HG03039 (cell line): ENCODE measurements around the gene ARSA.

Experiments
- ATAC-seq: cut with Tn5 transposase; IDR thresholded peaks from one replicate; pipeline ENCODE4 v1.9.1; 2021; ENCODE audit warnings: mild to moderate bottlenecking, moderate library complexity; ENCODE audit not compliant: unreplicated experiment

ARSA gene

GRCh38 chr22:50582493-50583293 is 45.3 kb downstream of the ARSA start, which contains the start of gene CHKB:
TSS of gene CHKB (minus strand) at chr22:50582849. CDS start at chr22:50582781, 68 bp downstream.
- ATAC-seq, result peak; percentile 91

DNA sequence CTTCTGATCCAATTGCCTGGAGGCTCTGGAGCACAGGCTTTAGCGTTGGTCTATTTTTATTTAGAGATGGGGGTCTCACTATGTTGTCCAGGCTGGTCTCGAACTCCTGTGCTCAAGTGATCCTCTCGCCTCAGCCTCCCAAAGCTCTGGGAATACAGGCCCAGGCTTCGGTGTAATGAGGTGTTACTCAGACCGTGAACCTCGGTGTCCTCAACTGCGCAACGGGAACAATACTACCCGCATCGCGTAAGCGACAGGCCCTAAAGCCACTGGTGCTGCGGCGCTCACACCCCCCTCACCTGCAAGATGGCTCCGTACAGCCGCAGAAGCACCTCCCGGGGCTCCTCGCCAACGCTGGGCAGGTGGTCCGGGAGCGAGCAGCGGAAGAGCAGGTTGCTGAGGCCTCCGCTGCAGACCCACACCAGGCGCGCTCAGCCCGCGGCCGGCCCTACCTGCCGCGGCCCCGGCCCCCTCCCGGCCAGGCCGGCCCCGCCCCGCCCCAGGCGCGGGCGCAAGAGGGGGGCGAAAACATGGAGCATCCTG is 45.9 kb downstream of the ARSA start:
- ATAC-seq, result peak; percentile 10

DNA sequence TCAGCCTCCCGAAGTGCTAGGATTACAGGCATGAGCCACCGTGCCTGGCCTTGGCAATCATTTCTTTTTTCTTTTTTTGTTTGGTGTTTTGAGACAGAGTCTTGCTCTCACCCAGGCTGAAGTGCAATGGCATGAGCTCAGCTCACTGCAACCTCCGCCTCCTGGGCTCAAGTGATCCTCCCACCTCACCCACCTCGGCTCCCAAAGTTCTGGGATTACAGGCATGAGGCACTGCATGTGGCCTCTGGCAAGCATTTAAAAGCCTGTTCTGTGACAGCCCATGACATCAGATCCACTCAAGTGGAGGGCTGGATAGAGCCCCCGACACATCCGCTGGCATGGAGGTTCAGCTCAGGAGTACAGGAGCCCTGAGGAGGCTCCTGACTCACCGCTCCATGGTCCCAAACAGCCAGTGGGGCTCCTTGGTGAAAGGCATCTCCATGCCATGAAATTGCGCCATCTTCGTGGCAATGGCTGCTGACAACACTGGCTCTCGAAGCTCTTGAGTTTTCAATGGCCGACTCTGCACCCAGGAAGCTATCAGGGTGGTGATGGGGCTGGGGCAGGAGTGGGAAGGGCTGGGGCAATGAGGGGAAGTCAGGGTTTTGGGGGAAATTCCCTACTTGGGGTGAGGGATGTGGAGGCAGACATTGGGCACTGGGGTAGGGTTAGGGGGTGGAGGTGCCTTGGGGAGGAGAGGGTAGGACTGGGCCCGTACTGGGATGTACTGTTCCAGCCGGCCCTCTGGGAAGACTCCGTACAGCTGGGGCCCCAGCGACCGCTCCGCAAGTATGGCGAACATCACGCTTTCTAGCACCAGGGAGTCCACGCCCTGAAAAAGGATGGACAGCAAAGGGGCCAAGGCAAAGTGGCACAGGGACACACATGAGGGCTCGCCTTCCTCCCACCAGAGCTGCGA is 46.7 kb downstream of the ARSA start:
- ATAC-seq, result no peak

DNA sequence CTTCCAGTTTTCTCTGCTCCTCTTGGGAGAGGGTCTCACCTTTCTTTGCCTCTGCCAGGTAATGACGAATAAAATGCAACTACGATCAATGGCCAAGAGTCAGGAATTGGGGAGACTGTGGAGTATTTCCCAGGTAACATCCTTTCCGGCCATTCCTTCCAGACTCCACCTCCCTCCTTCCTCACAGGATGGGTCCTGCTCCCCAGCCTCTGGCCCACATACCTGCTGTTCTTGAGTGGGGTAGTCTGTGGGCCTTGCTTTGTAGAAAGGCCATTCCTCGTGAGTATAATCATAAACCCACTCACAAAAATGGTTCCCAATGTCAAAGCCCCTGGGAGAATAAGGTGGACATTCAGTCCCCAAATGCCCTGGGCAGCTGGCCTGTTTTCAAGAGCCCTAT is 48.2 kb downstream of the ARSA start:
- no peak for ATAC-seq

DNA sequence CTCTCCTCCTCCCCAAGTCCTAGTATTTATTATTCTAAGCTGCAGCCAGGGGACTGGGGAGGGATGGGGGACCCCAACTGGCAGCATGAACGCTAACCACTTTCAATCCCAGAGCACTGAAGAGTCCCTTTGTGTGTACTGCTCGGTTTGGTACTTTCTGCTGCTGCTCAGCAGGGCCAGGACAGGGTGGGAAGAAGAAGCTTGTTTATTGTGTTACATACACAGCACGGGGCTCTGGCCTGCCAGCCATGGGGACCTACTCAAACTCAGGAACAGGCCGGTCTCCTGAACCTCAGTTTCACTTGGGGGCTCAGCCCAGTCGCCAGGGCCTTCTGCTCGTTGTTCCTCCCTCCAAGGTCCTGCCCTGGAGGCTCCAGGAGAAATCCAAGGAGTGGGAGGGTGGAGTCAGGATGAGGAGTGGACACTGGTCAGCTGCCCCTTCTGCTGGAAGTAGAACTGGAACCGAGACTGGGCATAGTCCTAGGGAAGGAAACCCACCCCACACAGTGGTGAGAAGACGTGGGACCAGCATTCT is 49.1 kb downstream of the ARSA start:
- ATAC-seq, result no peak

DNA sequence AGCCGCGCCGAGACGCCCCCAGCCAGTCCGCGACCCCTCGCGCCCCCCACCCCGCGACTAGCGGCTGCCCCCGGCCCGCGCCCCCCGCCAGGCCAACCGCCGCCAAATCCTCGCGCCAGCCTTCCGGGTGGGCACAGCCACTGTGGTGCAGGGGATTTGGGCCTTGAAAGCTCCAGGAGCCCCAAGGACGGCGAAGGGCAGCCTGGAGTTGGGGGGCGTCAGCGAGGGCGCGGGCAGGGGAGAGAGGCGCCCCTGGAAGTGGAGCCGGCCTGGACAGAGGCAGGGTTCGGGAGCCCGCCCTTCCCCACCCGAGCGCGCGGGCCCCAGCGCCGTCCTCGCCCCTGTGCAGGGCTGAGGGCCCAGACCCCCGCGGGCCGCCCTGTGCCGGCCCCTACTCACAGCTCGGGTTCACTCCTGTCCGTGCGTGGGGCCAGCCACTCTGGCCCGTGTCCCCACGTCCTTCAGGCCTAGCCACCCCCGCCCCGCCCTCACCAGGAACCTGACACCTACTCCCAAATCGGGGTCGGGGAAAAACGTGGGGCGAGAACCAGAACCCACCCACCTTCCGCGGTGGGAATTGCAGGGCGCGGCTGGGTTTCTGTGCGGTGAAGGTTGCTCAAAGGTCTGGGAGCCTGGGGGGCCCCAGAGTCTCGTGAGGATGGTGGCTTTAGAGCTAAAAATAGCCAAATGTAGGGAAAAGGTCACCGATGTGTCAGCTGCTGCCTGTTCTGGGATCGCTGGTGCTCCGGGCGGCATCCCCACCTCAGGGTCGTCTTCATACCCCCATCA is 49.8 kb downstream of the ARSA start, which contains the start of gene CPT1B:
Gene CPT1B, minus strand, starts transcription at position 441 of the 789 bp plus-strand sequence. CDS start 512 bp downstream, outside the sequence.
- ATAC-seq, result no peak

- no peak for ATAC-seq
These were observed 50.3 kb downstream of the ARSA start for GRCh38 chr22:50577697-50577986.

DNA sequence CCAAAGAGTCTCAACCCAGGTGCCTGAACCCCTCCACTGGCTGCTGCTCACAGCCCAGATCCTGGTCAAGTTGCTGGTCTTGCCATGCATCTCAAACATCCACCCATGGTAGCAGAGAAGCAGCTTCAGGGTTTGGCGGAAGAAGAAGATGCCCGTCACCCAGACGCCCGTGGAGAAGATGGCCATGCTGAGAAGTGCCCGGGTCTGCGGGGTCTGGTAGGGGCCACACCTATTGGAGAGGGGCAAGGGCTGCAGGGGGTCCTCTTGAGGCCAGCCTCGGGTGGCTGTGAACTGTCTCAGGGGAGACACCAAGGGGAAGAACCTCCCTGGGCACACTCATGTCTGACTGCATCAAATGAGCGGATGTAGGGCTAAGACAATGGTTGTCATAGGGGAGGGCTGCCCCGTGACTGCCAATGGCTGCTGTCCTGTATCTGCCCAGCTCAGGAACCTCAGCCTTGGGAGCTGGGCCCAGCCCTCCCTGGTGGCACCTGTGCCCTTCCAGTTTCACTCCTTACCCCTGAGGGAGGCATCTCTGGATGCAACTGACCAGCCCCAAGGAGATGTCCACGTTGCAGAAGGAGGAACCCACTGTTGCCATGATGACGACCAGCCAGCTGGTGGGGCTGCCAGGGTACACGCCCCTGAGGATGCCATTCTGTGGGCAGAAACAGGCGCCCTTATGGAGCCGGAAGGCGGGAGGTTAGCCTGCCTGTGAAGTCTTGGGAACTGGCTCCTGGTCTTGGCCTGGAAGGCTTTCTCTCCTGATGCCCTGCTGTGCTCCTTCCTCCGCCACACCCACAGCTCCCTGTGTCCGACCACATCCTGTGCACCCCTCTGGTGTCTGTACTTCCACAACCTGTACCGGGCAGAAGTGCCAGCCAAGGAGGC is 50.9 kb downstream of the ARSA start:
- ATAC-seq, result no peak

DNA sequence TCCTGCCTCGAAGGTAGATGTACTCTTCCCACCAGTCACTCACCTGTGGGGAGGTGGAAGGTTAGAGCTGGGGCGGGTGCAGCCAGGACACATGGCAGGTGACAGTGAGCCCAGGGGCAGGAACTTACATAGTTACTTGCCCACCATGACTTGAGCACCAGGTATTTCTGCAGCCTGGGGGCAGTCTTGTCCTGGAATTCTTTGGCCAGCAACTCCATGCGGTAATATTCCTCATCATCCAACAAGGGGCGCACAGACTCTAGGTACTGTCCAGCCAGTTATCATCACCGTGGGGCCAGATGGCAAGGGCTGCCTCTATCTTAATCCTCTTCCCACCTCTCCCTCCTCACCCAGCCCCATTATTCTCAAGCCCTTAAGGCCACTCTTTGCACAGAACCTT is 51.9 kb downstream of the ARSA start:
- no peak for ATAC-seq

GRCh38 chr22:50575426-50575941 is 52.5 kb downstream of the ARSA start:
- no peak for ATAC-seq
